Cardiac muscle cell (in vitro differentiated cells and primary cell): ENCODE data around the gene LIG4. TPM values are rescaled to one million over a fixed set of nuclear protein-coding genes. Genes with fewer than 3 reads are reported as not detected.

Experiments
- DNase-seq, 2 donors: peaks; one replicate each; pipeline versions ENCODE4 v3.0.0 to v3.0.0-alpha.2; 2010 to 2017; ENCODE audit warnings: low read depth in 1 of 2, low spot score in 1 of 2
- H3K27ac ChIP-seq: fragments of 200-600 bp; sonication (generic); 2 replicates; pipeline ENCODE4 v1.5.1; 2016
- H3K27me3 ChIP-seq: fragments of 200-600 bp; sonication (generic); 2 replicates; pipeline ENCODE4 v1.6.0; 2016; ENCODE audit warnings: control low read depth
- H3K36me3 ChIP-seq: fragments of 200-600 bp; sonication (generic); 2 replicates; pipeline ENCODE4 v1.5.1; 2016; ENCODE audit warnings: control low read depth
- H3K4me1 ChIP-seq: fragments of 200-600 bp; sonication (generic); 2 replicates; pipeline ENCODE4 v1.8.1; 2017; ENCODE audit warnings: low read depth, mild to moderate bottlenecking, mixed run types
- H3K4me3 ChIP-seq: fragments of 200-600 bp; sonication (generic); 2 replicates; pipeline ENCODE4 v1.5.1; 2016; ENCODE audit warnings: mild to moderate bottlenecking
- H3K9me3 ChIP-seq: fragments of 200-600 bp; sonication (generic); 2 replicates; pipeline ENCODE4 v1.5.1; 2017; ENCODE audit warnings: low read depth, mild to moderate bottlenecking, control low read depth
- polyA plus RNA-seq: library from polyadenylated mRNA; unstranded; fragments of >200 nt; fragmentation: Nextera tagmentation; extraction: Ambion mirVana; gene quantifications from 2 replicates; pipeline ENCODE4 v1.2.1, GENCODE V29; 2016
- total RNA-seq: library from RNA; depleted of rRNA; stranded (reverse); fragments of >200 nt; gene quantifications from 2 replicates; pipeline ENCODE4 v1.2.3, GENCODE V29; 2016
- TF ChIP-seq, protein P1 (sequence below): IDR thresholded peaks from 2 replicates; pipeline ENCODE4 v1.5.1; 2012; ENCODE audit warnings: low read depth, mild to moderate bottlenecking, low read length

LIG4 gene
- total and polyA plus RNA-seq, 2 experiments from 2014 or later, result 8.9 to 16.2 TPM

DNA sequence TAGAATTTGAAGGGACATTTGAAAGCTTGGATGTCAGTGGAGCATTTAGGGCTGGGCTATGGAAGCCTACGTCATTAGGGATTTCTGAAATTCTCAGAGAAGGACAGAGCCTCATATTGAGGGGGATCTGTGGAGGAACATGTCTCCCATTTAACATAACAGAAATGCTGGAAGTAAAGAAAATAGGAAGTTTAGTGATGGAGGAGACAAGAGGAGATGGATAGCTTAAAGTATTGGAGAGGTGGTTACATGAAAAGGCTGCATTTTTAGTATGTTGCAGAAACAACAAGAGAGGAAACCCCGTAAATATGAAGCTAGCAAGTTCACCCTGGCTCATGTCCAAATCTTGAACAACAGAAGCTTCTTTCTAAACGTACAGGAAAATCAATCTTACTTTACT lies 24.4 kb downstream of the LIG4 start:
- Histone ChIP-seq H3K4me3 (no peak overlapping the region), H3K9me3 (no peaks in the 10 kb centered on the region), H3K36me3 (no peaks in the 10 kb centered on the region), H3K27me3 (no peaks in the 10 kb centered on the region), H3K4me1 (no peaks in the 10 kb centered on the region), H3K27ac (no peak overlapping the region)
- DNase-seq, result no peak
- TF ChIP-seq, protein P1, sequence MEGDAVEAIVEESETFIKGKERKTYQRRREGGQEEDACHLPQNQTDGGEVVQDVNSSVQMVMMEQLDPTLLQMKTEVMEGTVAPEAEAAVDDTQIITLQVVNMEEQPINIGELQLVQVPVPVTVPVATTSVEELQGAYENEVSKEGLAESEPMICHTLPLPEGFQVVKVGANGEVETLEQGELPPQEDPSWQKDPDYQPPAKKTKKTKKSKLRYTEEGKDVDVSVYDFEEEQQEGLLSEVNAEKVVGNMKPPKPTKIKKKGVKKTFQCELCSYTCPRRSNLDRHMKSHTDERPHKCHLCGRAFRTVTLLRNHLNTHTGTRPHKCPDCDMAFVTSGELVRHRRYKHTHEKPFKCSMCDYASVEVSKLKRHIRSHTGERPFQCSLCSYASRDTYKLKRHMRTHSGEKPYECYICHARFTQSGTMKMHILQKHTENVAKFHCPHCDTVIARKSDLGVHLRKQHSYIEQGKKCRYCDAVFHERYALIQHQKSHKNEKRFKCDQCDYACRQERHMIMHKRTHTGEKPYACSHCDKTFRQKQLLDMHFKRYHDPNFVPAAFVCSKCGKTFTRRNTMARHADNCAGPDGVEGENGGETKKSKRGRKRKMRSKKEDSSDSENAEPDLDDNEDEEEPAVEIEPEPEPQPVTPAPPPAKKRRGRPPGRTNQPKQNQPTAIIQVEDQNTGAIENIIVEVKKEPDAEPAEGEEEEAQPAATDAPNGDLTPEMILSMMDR, result no peak

DNA sequence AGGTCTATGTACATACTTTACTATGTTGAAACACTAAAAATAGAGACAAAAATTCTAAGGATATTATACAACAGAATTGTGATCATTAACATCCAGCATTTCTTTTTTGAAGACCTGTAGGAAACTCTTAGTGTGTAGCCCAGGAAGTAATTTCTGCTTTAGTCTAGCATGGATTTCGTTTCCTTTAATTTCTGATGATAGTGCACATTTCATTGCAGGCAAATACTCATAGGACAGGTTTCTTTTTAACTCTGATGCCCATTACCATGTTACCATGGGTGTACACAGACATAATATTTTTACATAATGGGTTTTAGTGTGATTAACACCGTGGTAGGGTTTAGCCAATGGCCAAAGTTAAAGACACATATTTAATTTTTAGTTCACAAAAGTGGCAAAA lies 27.1 kb downstream of the LIG4 start:
- no peaks in the 10 kb centered on the region for H3K36me3 ChIP-seq
- no peaks in the 10 kb centered on the region for H3K9me3 ChIP-seq
- no peak overlapping the region for H3K4me3 ChIP-seq
- H3K27me3 ChIP-seq, result no peaks in the 10 kb centered on the region
- no peak overlapping the region for H3K27ac ChIP-seq
- DNase-seq, result no peak
- no peaks in the 10 kb centered on the region for H3K4me1 ChIP-seq
- TF ChIP-seq, protein P1, result no peak

DNA sequence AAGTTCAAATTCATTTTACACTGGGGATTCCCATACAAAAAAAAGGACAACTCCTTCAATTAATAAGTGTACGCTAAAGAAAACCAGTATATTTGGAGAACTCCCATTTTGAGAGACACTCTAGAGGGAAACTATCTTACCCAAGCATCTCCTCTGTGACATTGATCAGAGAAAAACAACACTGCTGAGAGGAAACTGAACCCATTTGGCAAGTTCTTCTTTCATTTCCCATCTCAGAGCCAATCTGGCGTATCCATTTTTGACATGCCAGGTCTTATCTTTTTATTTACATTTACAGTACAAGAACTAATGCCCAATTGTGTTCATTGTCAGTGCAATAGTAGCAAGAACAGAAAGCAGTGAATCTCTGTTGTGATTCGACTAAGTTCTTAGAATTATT lies 30.1 kb downstream of the LIG4 start:
- no peak overlapping the region for H3K4me3 ChIP-seq
- TF ChIP-seq, protein P1, result no peak
- no peaks in the 10 kb centered on the region for H3K27me3 ChIP-seq
- H3K4me1 ChIP-seq, result no peaks in the 10 kb centered on the region
- DNase-seq, result no peak
- no peak overlapping the region for H3K27ac ChIP-seq
- H3K9me3 ChIP-seq, result no peaks in the 10 kb centered on the region
- no peaks in the 10 kb centered on the region for H3K36me3 ChIP-seq

DNA sequence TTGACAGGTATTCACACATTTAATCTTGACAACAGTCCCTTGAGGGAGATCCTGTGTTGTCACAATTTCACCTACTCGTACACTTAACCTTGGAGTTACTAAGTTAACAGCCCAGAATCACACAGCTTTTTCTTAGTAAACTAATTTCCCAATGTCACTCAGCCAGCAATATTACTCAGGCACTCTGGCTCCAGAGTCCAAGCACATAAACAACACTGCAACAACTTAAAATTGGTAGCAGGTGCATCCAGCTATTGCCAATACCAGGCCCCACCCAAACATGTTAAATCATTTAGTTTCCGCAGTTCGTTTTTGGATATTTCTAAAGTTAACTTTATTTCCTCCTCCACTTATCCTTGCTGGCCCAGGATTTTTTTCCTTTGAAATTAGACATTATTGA lies 32.7 kb downstream of the LIG4 start:
- Histone ChIP-seq H3K9me3 (no peaks in the 10 kb centered on the region), H3K36me3 (no peaks in the 10 kb centered on the region), H3K27ac (no peak overlapping the region), H3K4me1 (no peaks in the 10 kb centered on the region), H3K4me3 (no peak overlapping the region), H3K27me3 (no peaks in the 10 kb centered on the region)
- TF ChIP-seq, protein P1, result no peak
- no peak for DNase-seq

DNA sequence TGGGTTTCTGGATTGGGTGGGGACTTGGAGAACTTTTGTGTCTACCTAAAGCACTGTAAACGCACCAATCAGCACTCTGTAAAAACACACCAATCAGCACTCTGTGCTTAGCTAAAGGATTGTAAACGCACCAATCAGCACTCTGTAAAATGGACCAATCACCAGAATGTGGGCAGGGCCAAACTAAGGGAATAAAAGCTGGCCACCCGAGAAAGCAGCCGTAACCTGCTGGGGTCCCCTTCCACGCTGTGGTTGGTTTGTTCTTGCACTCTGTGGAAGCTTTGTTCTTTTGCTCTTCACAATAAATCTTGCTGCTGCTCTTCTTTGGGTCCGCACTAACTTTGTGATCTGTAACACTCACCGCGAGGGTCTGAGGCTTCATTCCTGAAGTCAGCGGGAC lies 37.3 kb downstream of the LIG4 start:
- no peak overlapping the region for H3K27ac ChIP-seq
- no peaks in the 10 kb centered on the region for H3K27me3 ChIP-seq
- TF ChIP-seq, protein P1, result no peak
- no peaks in the 10 kb centered on the region for H3K4me1 ChIP-seq
- H3K9me3 ChIP-seq, result no peaks in the 10 kb centered on the region
- no peaks in the 10 kb centered on the region for H3K36me3 ChIP-seq
- no peak for DNase-seq
- H3K4me3 ChIP-seq, result no peak overlapping the region

DNA sequence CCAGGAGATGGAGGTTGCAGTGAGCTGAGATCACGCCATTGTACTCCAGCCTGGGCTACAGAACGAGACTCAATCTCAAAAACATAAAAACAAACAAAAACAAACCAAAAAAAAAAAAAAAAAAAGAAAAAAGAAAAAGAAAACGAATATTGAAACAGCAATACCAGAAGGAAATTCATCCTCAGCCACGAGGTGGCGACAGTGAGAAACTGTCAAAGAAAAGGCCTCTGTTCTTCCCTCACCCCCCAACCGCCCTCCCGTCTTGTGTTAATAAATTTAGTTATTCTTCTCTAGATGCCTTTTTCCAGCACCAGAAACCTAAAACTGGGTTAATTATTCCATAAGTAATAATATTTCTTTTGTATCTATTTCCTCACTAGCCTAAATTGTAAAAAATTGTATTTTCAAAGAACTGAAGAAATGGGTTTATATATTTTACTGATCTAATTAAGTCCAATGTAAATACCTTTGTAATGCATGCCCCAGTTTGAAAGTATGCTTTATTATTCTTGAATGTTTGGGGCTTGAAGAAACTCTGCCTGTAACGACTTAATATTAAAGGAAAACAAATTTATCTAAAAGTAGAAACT lies 38.6 kb downstream of the LIG4 start:
- no peak overlapping the region for H3K27ac ChIP-seq
- no peak overlapping the region for H3K4me3 ChIP-seq
- H3K27me3 ChIP-seq, result no peaks in the 10 kb centered on the region
- TF ChIP-seq, protein P1, result peak; percentile 40
- no peaks in the 10 kb centered on the region for H3K36me3 ChIP-seq
- no peaks in the 10 kb centered on the region for H3K9me3 ChIP-seq
- no peaks in the 10 kb centered on the region for H3K4me1 ChIP-seq
- DNase-seq, result peak; percentile 29 to 42
